Neutrophil (primary cell): ENCODE data around the gene SMYD3.

ENCODE experiments used
- H3K27ac ChIP-seq: fragments of 200-600 bp; sonication (generic); 2 replicates; pipeline ENCODE4 v1.5.1; 2016; ENCODE audit warnings: mild to moderate bottlenecking, moderate library complexity
- H3K27me3 ChIP-seq: fragments of 200-600 bp; sonication (generic); 2 replicates; pipeline ENCODE4 v1.6.0; 2016; ENCODE audit warnings: mild to moderate bottlenecking
- H3K36me3 ChIP-seq: fragments of 200-600 bp; sonication (generic); 2 replicates; pipeline ENCODE4 v1.5.1; 2017
- H3K4me1 ChIP-seq, 2 experiments: fragments of 200-600 bp in 1 of 2; sonication (generic) in 1 of 2; 1 replicate in 1 of 2; 2 replicates in 1 of 2; pipeline versions ENCODE4 v1.5.1 to v1.6.1; 2013 to 2016; ENCODE audit warnings: low read depth in 1 of 2, low read length in 1 of 2, mild to moderate bottlenecking in 1 of 2, moderate library complexity in 1 of 2; ENCODE audit not compliant: control insufficient read depth in 1 of 2, insufficient read depth in 1 of 2
- H3K4me3 ChIP-seq, 2 experiments: fragments of 200-600 bp in 1 of 2; sonication (generic) in 1 of 2; 1 replicate in 1 of 2; 2 replicates in 1 of 2; pipeline ENCODE4 v1.5.1; 2013 to 2016; ENCODE audit warnings: low read depth in 1 of 2, low read length in 1 of 2, mild to moderate bottlenecking in 1 of 2, moderate library complexity in 1 of 2
- H3K9me3 ChIP-seq: fragments of 200-600 bp; sonication (generic); 2 replicates; pipeline ENCODE4 v1.5.1; 2016
- TF ChIP-seq, protein P1 (sequence below): fragments of 200-600 bp; sonication (generic); IDR thresholded peaks from 2 replicates; pipeline ENCODE4 v1.5.1; 2016; ENCODE audit warnings: antibody characterized with exemption

Gene SMYD3

DNA sequence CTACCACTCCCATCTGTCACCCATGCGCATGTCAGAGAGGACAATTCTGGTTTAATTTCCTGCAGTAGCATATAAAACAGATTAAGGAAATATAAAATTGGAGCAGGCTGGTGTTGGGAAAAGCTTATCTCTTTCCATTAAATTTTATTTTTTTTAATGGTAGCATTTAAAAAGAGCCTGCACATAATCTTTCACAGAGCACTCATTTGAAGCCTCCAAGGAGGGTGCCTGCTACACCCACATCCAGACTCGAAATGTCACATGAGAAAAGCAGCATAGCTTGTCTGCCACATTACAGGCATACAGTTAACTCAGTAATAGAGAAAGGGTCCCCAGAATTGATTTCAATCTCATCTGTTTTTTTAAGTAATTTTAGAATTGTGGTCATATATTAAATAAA lies 753.3 kb downstream of the SMYD3 start:
- Histone ChIP-seq H3K36me3 (no peaks in the 10 kb centered on the region), H3K4me3 (no peak overlapping the region), H3K9me3 (no peaks in the 10 kb centered on the region), H3K27me3 (no peaks in the 10 kb centered on the region), H3K27ac (no peak overlapping the region), H3K4me1 (no peaks in the 10 kb centered on the region)
- TF ChIP-seq, protein P1, sequence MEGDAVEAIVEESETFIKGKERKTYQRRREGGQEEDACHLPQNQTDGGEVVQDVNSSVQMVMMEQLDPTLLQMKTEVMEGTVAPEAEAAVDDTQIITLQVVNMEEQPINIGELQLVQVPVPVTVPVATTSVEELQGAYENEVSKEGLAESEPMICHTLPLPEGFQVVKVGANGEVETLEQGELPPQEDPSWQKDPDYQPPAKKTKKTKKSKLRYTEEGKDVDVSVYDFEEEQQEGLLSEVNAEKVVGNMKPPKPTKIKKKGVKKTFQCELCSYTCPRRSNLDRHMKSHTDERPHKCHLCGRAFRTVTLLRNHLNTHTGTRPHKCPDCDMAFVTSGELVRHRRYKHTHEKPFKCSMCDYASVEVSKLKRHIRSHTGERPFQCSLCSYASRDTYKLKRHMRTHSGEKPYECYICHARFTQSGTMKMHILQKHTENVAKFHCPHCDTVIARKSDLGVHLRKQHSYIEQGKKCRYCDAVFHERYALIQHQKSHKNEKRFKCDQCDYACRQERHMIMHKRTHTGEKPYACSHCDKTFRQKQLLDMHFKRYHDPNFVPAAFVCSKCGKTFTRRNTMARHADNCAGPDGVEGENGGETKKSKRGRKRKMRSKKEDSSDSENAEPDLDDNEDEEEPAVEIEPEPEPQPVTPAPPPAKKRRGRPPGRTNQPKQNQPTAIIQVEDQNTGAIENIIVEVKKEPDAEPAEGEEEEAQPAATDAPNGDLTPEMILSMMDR, result no peak

DNA sequence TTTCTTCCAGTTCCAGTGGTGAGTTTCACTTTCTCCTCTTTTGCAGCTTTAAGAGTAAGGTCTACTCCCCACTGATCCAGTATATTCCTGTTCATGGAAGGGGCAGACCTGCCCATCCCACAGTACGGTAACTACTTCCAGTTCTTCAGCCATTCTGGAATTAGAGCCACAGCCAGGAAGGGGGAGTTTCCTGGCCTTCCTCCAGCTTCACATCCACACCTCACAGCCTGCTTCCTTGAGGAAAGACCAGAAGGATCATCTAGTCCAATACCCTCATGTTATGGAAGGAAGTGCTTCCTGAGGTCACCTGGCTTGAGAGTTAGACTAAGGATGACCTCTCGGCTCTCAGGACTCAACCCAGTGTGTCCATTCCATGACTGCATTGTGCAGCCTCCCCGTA lies 754.5 kb downstream of the SMYD3 start:
- no peaks in the 10 kb centered on the region for H3K36me3 ChIP-seq
- H3K27ac ChIP-seq, result no peak overlapping the region
- TF ChIP-seq, protein P1, result no peak
- no peaks in the 10 kb centered on the region for H3K9me3 ChIP-seq
- H3K27me3 ChIP-seq, result no peaks in the 10 kb centered on the region
- H3K4me1 ChIP-seq, result no peaks in the 10 kb centered on the region
- no peak overlapping the region for H3K4me3 ChIP-seq

DNA sequence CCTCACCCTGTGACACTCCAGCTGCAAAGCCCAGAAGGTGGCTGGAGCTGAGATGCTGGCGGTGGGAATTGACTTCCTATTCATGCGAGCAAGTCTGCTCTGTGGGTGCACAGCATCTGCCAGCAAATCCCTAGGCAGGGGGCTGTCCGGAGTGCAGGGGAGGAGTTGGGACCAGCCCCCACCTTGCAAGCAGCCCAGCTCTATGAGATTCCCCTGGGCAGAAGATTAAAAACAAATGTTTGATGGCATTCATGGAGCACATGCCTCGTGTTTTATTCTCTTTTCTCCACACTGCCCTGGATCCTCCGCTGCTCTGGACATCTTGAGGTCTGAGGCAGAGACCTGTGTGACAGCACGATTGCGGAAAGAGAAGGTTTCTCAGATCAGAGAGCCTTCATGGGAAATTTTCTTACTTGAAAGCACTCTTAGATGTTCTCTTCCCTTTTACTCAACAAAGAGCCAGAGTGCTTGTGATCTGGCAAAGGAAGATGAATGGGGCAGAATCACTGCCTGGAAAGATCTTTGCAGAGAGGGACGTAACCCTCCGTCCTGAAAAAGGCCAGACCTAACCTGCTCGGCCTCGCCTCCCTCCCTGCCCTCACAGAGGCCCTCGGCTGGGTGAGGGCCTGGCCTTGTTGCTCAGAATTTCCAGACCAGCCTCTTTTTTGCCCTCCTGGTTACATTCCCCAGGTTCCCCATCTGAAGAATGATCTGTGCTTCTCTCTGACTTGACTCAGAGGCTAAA lies 755.2 kb downstream of the SMYD3 start:
- H3K4me1 ChIP-seq, result no peaks in the 10 kb centered on the region
- no peaks in the 10 kb centered on the region for H3K27me3 ChIP-seq
- H3K27ac ChIP-seq, result no peak overlapping the region
- no peak overlapping the region for H3K4me3 ChIP-seq
- no peaks in the 10 kb centered on the region for H3K36me3 ChIP-seq
- no peaks in the 10 kb centered on the region for H3K9me3 ChIP-seq
- TF ChIP-seq, protein P1, result no peak

DNA sequence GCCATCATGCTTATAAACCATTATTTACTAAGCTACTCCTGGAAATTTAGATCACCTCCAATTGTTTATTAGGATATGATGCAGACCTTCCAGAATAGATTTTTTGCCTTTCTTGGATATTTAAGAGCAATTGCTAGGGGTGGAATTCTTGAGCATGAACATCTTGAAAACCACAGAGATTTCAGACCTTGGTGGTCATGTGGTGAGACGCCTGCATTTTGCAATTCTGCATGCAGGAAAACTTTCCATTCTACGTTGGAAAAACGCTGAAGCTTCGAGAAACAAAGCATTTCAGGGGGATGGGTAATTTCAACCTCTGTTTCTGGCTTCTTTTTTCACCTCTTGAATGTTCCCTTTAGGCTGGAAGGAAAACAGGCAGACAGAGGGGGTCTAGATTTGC lies 756.0 kb downstream of the SMYD3 start:
- Histone ChIP-seq H3K4me1 (no peaks in the 10 kb centered on the region), H3K4me3 (no peak overlapping the region), H3K36me3 (no peaks in the 10 kb centered on the region), H3K9me3 (no peaks in the 10 kb centered on the region), H3K27me3 (no peaks in the 10 kb centered on the region), H3K27ac (no peak overlapping the region)
- TF ChIP-seq, protein P1, result no peak

DNA sequence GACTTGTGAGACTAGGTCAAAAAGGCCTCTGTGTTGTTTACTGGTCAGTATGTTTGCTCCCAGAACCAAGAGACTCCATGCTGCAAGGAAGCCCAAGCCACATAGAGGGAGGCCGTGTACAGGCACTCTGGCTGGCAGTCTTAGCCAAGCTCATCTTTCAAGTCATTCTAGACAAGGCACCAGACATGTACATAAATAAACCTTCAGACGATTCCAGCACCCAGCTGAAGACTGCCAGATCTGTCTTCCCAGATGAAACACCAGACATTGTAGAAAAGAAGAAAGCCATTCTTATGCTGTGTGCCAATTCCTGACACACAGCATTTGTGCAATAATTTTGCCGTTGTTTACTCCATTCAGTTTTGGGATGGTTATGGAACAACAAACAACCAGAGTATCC lies 756.8 kb downstream of the SMYD3 start:
- no peaks in the 10 kb centered on the region for H3K36me3 ChIP-seq
- H3K27me3 ChIP-seq, result no peaks in the 10 kb centered on the region
- no peaks in the 10 kb centered on the region for H3K9me3 ChIP-seq
- H3K4me1 ChIP-seq, result no peaks in the 10 kb centered on the region
- H3K27ac ChIP-seq, result no peak overlapping the region
- TF ChIP-seq, protein P1, result no peak
- no peak overlapping the region for H3K4me3 ChIP-seq
